ENCODE results near the gene ATOH8. TPM values are rescaled to one million over a fixed set of nuclear protein-coding genes. Genes with fewer than 3 reads are reported as not detected.

The ATOH8 gene
- total and polyA plus RNA-seq, 8 donors, result 1.7 to 13.9 (median 3.5) TPM

GRCh38 chr2:85787282-85787980, 33.6 kb downstream of the ATOH8 start:
- no peaks in the 10 kb centered on the region for H3K27me3 ChIP-seq
- FAIRE-seq, result no peak
- no peak for TF ChIP-seq CTCF (IDR thresholded peaks at IDR 0.05)
- no peak overlapping the region for H3K4me3 ChIP-seq
- peaks cover 0 to 3% (median 0%) of the 10 kb centered on the region in 3 donors for H3K4me1 ChIP-seq
- H3K9me3 ChIP-seq, result no peaks in the 10 kb centered on the region
- intact Hi-C loops (cut with DNase I), result no loop called here
- DNase-seq, result peak in 2 of 6 donors; percentile 38 to 47
- WGBS, 2 donors, result 87 to 95% methylated on average over 8 of the region's 8 CpGs
- H3K36me3 ChIP-seq, result no peaks in the 10 kb centered on the region
- no peak for ATAC-seq
- H3K27ac ChIP-seq, result no peak overlapping the region

- no peaks in the 10 kb centered on the region for H3K27me3 ChIP-seq
- H3K27ac ChIP-seq, result no peak overlapping the region
- DNase-seq (peak in 1 of 6 donors; percentile 32), ATAC-seq (no peak), FAIRE-seq (no peak)
- intact Hi-C loops (cut with DNase I), result no loop called here
- WGBS, 2 donors, result 96% methylated on average over 6 of the region's 6 CpGs
- H3K36me3 ChIP-seq, result no peaks in the 10 kb centered on the region
- H3K9me3 ChIP-seq, result no peaks in the 10 kb centered on the region
- no peak for TF ChIP-seq CTCF (IDR thresholded peaks at IDR 0.05)
- H3K4me1 ChIP-seq, result peaks cover 0 to 8% (median 0%) of the 10 kb centered on the region in 3 donors
- H3K4me3 ChIP-seq, result no peak overlapping the region
Measured at GRCh38 chr2:85787981-85788340, 34.2 kb downstream of the ATOH8 start.

DNA sequence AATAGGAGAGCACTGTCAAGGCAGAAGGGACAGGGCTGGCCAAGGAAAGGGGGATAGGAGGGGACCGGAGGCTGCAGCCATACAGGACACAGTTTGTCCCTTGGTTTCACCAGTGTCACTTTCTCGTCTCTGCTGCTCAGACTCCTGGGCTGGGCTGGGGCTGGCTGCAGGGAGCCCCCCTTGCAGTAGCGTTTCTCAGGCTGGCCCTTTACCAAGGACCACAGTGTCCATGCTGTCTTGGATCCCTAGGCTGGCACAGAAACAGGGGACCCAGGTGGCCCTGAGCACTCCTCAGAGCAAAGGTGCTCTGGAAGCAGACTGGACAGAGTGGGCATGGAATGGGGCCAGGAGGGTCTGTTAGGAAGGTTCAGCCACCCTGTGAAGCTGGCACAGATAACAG, 34.8 kb downstream of the ATOH8 start:
- Histone ChIP-seq H3K4me1 (peaks cover 0 to 14% (median 0%) of the 10 kb centered on the region in 3 donors), H3K27me3 (no peaks in the 10 kb centered on the region), H3K36me3 (no peaks in the 10 kb centered on the region), H3K27ac (no peak overlapping the region), H3K9me3 (no peaks in the 10 kb centered on the region), H3K4me3 (no peak overlapping the region)
- FAIRE-seq, result no peak
- 69 to 85% methylated on average over 3 of the region's 3 CpGs for WGBS, 2 donors
- intact Hi-C loops (cut with DNase I), result no loop called here
- ATAC-seq, result no peak
- DNase-seq, result peak in 1 of 6 donors; percentile 43
- TF ChIP-seq CTCF (IDR thresholded peaks at IDR 0.05), result no peak

DNA sequence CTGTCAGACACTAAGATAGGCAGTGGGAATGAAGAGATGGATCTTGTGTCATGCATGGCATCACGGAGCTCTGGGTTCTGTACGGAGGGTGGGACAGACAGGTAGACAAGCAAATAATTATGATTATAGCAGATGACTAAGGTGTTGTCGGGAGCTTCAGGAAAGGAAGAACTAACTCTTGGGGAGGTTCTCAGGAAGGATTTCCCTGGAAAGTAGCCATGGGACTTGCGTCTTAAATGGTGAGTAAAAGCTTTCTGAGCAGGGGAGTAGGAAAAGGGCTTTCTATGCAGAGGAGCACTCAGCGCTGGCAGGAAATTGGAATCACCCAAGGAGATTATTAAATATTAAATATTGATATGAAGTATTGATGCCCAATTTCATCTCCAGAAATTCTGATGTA, 35.5 kb downstream of the ATOH8 start:
- ATAC-seq, result no peak
- Histone ChIP-seq H3K4me3 (no peak overlapping the region), H3K36me3 (no peaks in the 10 kb centered on the region), H3K27ac (no peak overlapping the region), H3K9me3 (no peaks in the 10 kb centered on the region), H3K27me3 (no peaks in the 10 kb centered on the region), H3K4me1 (peaks cover 0 to 16% (median 0%) of the 10 kb centered on the region in 3 donors)
- intact Hi-C loops (cut with DNase I), result no loop called here
- TF ChIP-seq CTCF (IDR thresholded peaks at IDR 0.05), result no peak
- WGBS, 2 donors, result 84 to 88% methylated on average over 5 of the region's 5 CpGs
- no peak for FAIRE-seq
- peak in 1 of 6 donors; percentile 8 for DNase-seq

GRCh38 chr2:85790032-85790431, 36.2 kb downstream of the ATOH8 start:
- no peaks in the 10 kb centered on the region for H3K9me3 ChIP-seq
- no peak for FAIRE-seq
- no peak overlapping the region for H3K4me3 ChIP-seq
- ATAC-seq, result no peak
- peaks cover 0 to 20% (median 0%) of the 10 kb centered on the region in 3 donors for H3K4me1 ChIP-seq
- no peaks in the 10 kb centered on the region for H3K27me3 ChIP-seq
- no peaks in the 10 kb centered on the region for H3K36me3 ChIP-seq
- no peak overlapping the region for H3K27ac ChIP-seq
- WGBS, 2 donors, result 75 to 78% methylated on average over 4 of the region's 4 CpGs
- intact Hi-C loops (cut with DNase I), result no loop called here
- no peak for TF ChIP-seq CTCF (IDR thresholded peaks at IDR 0.05)
- peak in 1 of 6 donors; percentile 12 for DNase-seq

Data from pancreas (tissue), 10 donors.